SK-N-MC (cell line): ENCODE results near the gene RAD23B.

Experiments
- FOXP2 ChIP-seq: optimal IDR thresholded peaks from 2 replicates; pipeline ENCODE3; 2011; ENCODE audit warnings: mild to moderate bottlenecking, moderate library complexity; ENCODE audit not compliant: insufficient read depth; ENCODE audit errors: extremely low read length, control extremely low read depth
- POLR2AphosphoS5 ChIP-seq: IDR thresholded peaks from 2 replicates; pipeline ENCODE4 v1.6.1; 2012; ENCODE audit warnings: mild to moderate bottlenecking, low read depth, low read length, borderline replicate concordance

DNA sequence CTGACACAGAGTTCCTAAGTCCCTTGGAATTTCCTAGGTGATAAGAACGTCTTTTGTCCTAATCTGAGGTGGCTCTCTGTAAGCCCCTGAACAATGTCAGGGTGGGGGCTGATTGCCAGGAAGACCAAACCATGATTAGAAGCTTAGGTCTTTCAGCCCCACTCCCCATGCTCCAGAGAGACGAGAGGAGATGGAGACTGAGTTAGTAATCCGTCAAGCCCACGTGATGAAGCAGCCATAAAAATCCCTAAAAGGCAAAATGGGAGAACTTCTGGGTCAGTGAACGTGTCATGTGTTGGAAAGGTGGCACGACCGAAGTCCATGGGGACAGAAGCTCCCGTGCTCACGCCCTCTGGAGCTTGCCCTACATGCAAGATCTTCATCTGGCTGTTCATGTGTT lies 85.6 kb downstream of the RAD23B start:
- TF ChIP-seq POLR2AphosphoS5 = no peak
- TF ChIP-seq FOXP2 = no peak
